BLaER1 (cell line): Measurements from ENCODE around the gene MGAT5B.

Experiments
- H3K27ac ChIP-seq: shearing (Covaris generic); formaldehyde crosslinking; 2 replicates; pipeline ENCODE4 v1.8.1; 2022
- H3K27me3 ChIP-seq: shearing (Covaris generic); formaldehyde crosslinking; 2 replicates; pipeline ENCODE4 v1.8.1; 2022
- H3K36me3 ChIP-seq: shearing (Covaris generic); formaldehyde crosslinking; 2 replicates; pipeline ENCODE4 v1.8.1; 2022
- H3K4me1 ChIP-seq: shearing (Covaris generic); formaldehyde crosslinking; 2 replicates; pipeline ENCODE4 v1.8.1; 2022
- H3K4me2 ChIP-seq: shearing (Covaris generic); formaldehyde crosslinking; 2 replicates; pipeline ENCODE4 v1.8.1; 2022
- H3K4me3 ChIP-seq: shearing (Covaris generic); formaldehyde crosslinking; 2 replicates; pipeline ENCODE4 v1.8.1; 2022
- H3K9ac ChIP-seq: shearing (Covaris generic); formaldehyde crosslinking; 2 replicates; pipeline ENCODE4 v1.8.1; 2022
- H3K9me3 ChIP-seq: shearing (Covaris generic); formaldehyde crosslinking; 2 replicates; pipeline ENCODE4 v1.8.1; 2022
- H4K20me1 ChIP-seq: shearing (Covaris generic); formaldehyde crosslinking; 2 replicates; pipeline ENCODE4 v1.8.1; 2022
- Cebpa-rat ChIP-seq: shearing (Covaris generic); IDR thresholded peaks from 2 replicates; pipeline ENCODE4 v1.8.1; 2022

MGAT5B gene

GRCh38 chr17:76894842-76895241, 26.6 kb downstream of the MGAT5B start:
- peaks cover 5% of the 10 kb centered on the region for H3K4me1 ChIP-seq
- peaks cover 40% of the 10 kb centered on the region for H3K9me3 ChIP-seq
- no peaks in the 10 kb centered on the region for H3K27me3 ChIP-seq
- no peak overlapping the region for H3K27ac ChIP-seq
- peaks cover 96% of the 10 kb centered on the region for H3K36me3 ChIP-seq
- no peak overlapping the region for H3K4me3 ChIP-seq
- no peak overlapping the region for H3K9ac ChIP-seq
- H3K4me2 ChIP-seq = no peak overlapping the region
- TF ChIP-seq Cebpa-rat = no peak
- peaks cover 69% of the 10 kb centered on the region for H4K20me1 ChIP-seq

DNA sequence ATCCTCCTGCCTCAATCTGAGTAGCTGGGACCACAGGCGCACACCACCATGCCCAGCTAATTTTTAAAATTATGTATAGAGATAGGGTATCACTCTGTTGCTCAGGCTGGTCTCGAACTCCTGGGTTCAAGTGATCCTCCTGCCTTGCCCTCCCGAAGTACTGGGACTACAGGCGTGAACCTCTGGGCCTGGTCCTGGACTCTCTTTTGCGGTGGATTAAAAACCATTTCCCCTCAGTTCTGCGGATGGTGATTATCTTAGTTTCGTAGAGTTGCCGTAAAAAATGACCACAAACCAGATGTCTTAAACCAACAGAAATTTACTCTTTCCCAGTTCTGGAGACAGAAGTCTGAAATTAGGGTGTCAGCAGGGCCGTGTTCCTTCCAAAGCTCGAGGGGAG, 28.8 kb downstream of the MGAT5B start:
- Histone ChIP-seq H3K36me3 (peaks cover 98% of the 10 kb centered on the region), H3K9ac (no peak overlapping the region), H3K4me2 (no peak overlapping the region), H4K20me1 (peaks cover 84% of the 10 kb centered on the region), H3K4me3 (no peak overlapping the region), H3K27ac (no peak overlapping the region), H3K4me1 (peaks cover 27% of the 10 kb centered on the region), H3K27me3 (no peaks in the 10 kb centered on the region), H3K9me3 (peaks cover 35% of the 10 kb centered on the region)
- no peak for TF ChIP-seq Cebpa-rat

- Histone ChIP-seq H3K4me1 (peaks cover 30% of the 10 kb centered on the region), H3K9ac (no peak overlapping the region), H3K4me2 (no peak overlapping the region), H4K20me1 (peaks cover 87% of the 10 kb centered on the region), H3K27ac (no peak overlapping the region), H3K27me3 (no peaks in the 10 kb centered on the region), H3K4me3 (no peak overlapping the region), H3K9me3 (peaks cover 11% of the 10 kb centered on the region), H3K36me3 (peaks cover 98% of the 10 kb centered on the region)
- TF ChIP-seq Cebpa-rat = no peak
Measured at GRCh38 chr17:76899414-76899813, 31.2 kb downstream of the MGAT5B start.

DNA sequence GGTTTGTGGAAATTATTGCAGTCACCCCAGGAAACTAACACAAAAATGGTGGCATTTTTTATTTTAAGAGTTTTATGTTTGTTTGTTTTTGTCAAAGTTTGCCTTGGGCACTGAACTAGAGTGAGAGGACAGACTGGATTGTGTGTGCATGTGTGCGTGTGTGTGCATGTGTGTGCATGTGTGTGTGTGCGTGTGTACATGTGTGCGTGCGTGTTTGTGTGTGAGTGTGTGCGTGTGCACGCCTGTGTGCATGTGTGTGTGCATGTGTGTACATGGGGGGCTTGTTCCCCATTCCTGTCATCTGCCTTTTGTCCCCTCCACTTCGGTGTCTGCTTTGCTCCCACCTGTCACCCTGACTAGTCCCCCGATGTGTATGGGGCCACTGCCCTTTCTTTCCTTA, 32.5 kb downstream of the MGAT5B start:
- no peaks in the 10 kb centered on the region for H3K27me3 ChIP-seq
- no peak for TF ChIP-seq Cebpa-rat
- peaks cover 87% of the 10 kb centered on the region for H4K20me1 ChIP-seq
- peaks cover 96% of the 10 kb centered on the region for H3K36me3 ChIP-seq
- peak overlapping the region; percentile 39; the same call in 1 of the 2 replicates for H3K9ac ChIP-seq
- H3K4me2 ChIP-seq = peak overlapping the region; percentile 75
- H3K9me3 ChIP-seq = no peaks in the 10 kb centered on the region
- no peak overlapping the region for H3K4me3 ChIP-seq
- peaks cover 30% of the 10 kb centered on the region for H3K4me1 ChIP-seq
- H3K27ac ChIP-seq = peak overlapping the region; percentile 46; the same call in 1 of the 2 replicates

DNA sequence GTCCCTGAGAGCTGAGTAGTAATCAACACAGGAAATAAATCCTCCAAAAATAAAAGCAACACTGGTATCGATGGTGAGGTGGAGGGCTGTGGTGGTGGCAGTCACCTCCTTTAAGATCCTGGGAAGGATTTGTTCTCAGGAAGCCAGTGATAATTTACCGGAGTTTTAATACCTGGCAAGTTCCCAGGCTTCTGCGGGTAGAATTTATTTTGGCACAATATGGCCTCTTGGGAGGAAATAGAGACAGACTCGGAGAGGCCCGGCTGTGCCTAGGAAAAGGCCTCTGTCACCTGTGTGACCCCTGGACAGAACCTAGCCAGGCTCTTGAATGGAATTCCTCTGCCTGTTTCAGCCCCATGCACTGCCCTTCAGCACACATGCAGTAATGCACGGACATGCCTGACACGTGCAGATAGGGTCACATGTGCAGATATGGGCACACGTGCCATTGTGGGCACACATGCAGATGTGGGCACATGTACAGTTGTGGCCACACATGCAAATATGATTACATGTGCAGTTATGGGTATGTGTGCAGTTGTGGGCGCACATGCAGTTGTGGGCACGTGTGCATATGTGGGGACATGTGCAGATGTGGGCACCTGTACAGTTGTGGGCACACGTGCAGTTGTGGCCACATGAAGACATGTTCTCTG, 33.5 kb downstream of the MGAT5B start:
- Histone ChIP-seq H3K4me2 (peak overlapping the region; percentile 75), H3K36me3 (peaks cover 96% of the 10 kb centered on the region), H4K20me1 (peaks cover 87% of the 10 kb centered on the region), H3K4me3 (no peak overlapping the region), H3K9me3 (no peaks in the 10 kb centered on the region), H3K27ac (peak overlapping the region; percentile 46; the same call in 1 of the 2 replicates), H3K4me1 (peaks cover 30% of the 10 kb centered on the region), H3K27me3 (no peaks in the 10 kb centered on the region), H3K9ac (peak overlapping the region; percentile 39; the same call in 1 of the 2 replicates)
- no peak for TF ChIP-seq Cebpa-rat

DNA sequence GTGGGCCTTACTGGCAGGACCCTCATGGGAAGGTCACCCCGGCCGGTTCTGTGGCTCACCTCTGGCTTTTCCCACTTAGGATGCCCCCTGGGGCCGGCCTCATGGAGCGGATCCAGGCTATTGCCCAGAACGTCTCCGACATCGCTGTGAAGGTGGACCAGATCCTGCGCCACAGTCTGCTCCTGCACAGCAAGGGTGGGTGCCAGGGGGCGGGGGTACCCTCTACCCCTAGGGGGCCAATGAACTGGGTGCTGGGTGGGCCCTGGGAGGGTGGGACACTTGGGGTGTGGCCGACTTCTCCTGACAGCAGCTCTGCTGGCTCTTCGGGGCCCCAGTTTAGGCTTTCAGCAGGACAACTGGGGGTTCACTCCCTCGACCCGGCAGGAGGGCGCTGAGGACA, 34.3 kb downstream of the MGAT5B start:
- Histone ChIP-seq H3K9ac (no peak overlapping the region), H4K20me1 (peaks cover 88% of the 10 kb centered on the region), H3K36me3 (peaks cover 96% of the 10 kb centered on the region), H3K27ac (no peak overlapping the region), H3K9me3 (no peaks in the 10 kb centered on the region), H3K27me3 (no peaks in the 10 kb centered on the region), H3K4me2 (no peak overlapping the region), H3K4me1 (peaks cover 30% of the 10 kb centered on the region), H3K4me3 (no peak overlapping the region)
- no peak for TF ChIP-seq Cebpa-rat

DNA sequence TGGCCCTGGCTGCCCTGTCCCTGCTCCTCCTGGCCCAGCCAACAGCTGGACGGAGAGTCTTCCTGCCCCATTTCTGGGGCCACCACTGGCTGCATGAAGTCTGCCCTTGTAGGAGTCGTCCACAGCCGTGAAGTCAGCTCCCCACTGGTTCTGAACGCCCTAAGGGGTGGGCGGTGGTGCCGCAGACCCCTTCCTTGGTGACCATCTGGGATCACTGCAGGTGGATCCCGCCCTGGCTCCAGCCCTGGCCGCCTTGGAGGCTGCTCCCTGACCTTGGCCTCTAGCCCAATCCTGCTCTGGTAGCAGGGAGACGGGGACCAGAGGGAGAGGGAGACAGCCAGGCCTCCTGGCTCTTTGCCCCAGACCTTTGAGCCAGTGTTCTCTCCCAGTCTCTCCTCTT, 35.4 kb downstream of the MGAT5B start:
- Histone ChIP-seq H3K4me1 (peaks cover 30% of the 10 kb centered on the region), H3K9ac (no peak overlapping the region), H3K27ac (no peak overlapping the region), H3K4me2 (no peak overlapping the region), H4K20me1 (peaks cover 98% of the 10 kb centered on the region), H3K36me3 (peaks cover 97% of the 10 kb centered on the region), H3K9me3 (no peaks in the 10 kb centered on the region), H3K4me3 (no peak overlapping the region), H3K27me3 (no peaks in the 10 kb centered on the region)
- TF ChIP-seq Cebpa-rat = no peak

GRCh38 chr17:76904116-76904515, 35.9 kb downstream of the MGAT5B start:
- no peaks in the 10 kb centered on the region for H3K27me3 ChIP-seq
- peaks cover 30% of the 10 kb centered on the region for H3K4me1 ChIP-seq
- H3K27ac ChIP-seq = no peak overlapping the region
- H3K9me3 ChIP-seq = no peaks in the 10 kb centered on the region
- no peak overlapping the region for H3K4me3 ChIP-seq
- peaks cover 98% of the 10 kb centered on the region for H4K20me1 ChIP-seq
- no peak overlapping the region for H3K9ac ChIP-seq
- TF ChIP-seq Cebpa-rat = no peak
- H3K4me2 ChIP-seq = no peak overlapping the region
- peaks cover 96% of the 10 kb centered on the region for H3K36me3 ChIP-seq

DNA sequence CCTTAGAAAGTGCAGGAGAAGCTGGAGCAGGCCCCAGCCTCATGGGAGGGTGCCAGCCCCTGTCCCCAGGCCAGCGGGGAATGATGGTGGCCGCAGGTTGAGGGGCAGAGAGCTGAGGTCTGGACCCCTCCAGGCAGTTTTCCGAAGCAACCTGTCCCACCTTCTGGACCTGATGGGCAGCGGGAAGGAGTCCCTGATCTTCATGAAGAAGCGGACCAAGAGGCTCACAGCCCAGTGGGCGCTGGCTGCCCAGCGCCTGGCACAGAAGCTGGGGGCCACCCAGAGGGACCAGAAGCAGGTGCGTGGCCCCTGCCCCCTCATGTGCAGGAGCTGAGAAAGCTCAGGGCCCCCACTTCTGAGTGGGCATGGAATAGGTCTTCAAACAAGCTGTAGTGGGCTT, 36.8 kb downstream of the MGAT5B start:
- Histone ChIP-seq H3K36me3 (peaks cover 96% of the 10 kb centered on the region), H3K9me3 (no peaks in the 10 kb centered on the region), H3K4me1 (peaks cover 30% of the 10 kb centered on the region), H3K27me3 (no peaks in the 10 kb centered on the region), H3K9ac (no peak overlapping the region), H3K27ac (no peak overlapping the region), H4K20me1 (peaks cover 98% of the 10 kb centered on the region), H3K4me2 (no peak overlapping the region), H3K4me3 (no peak overlapping the region)
- no peak for TF ChIP-seq Cebpa-rat

DNA sequence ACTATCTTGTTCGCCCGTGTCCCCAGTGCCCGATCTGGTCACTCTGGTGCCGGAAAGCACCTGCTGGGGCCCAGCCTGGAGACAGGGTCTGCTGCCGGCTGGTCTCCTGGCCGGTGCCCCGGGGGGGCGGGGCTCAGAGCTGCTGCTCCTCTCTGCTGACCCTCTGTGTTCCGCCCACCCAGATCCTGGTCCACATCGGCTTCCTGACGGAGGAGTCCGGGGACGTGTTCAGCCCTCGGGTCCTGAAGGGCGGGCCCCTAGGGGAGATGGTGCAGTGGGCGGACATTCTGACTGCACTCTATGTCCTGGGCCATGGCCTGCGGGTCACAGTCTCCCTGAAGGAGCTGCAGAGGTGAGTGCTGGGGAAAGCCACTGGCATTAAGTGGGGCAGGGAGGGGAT, 37.6 kb downstream of the MGAT5B start:
- Histone ChIP-seq H3K4me2 (no peak overlapping the region), H3K9ac (no peak overlapping the region), H3K9me3 (no peaks in the 10 kb centered on the region), H3K4me1 (peaks cover 30% of the 10 kb centered on the region), H3K36me3 (peaks cover 96% of the 10 kb centered on the region), H3K27ac (no peak overlapping the region), H4K20me1 (peaks cover 98% of the 10 kb centered on the region), H3K4me3 (no peak overlapping the region), H3K27me3 (no peaks in the 10 kb centered on the region)
- TF ChIP-seq Cebpa-rat = no peak

DNA sequence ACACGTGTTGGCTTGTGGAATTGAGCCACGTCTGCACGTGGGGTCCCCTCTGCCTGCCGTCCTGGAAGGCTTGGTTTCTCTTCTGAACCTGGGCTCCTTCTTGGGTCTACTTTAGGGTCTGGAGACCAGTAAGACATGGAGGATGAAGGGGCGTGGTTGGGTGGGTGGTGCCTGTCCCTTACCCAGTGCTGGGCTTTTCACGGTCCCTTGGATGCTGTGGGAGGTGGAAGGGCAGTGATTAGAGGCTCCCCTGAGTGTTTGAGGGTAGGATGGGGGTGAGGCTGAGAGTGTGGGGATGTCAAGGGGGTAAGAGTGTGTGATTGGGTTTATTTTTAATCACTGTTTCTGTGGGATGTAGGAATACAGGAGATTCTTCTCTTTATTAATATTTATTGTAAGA, 38.3 kb downstream of the MGAT5B start:
- Histone ChIP-seq H3K36me3 (peaks cover 96% of the 10 kb centered on the region), H4K20me1 (peaks cover 98% of the 10 kb centered on the region), H3K4me1 (peaks cover 30% of the 10 kb centered on the region), H3K4me2 (no peak overlapping the region), H3K4me3 (no peak overlapping the region), H3K9me3 (no peaks in the 10 kb centered on the region), H3K27me3 (no peaks in the 10 kb centered on the region), H3K27ac (no peak overlapping the region), H3K9ac (no peak overlapping the region)
- no peak for TF ChIP-seq Cebpa-rat
